Heart left ventricle (tissue), 16 donors: ENCODE data around the gene CCP110. TPM values are rescaled to one million over a fixed set of nuclear protein-coding genes. Genes with fewer than 3 reads are reported as not detected.
A peak's percentile ranks its signal among the peaks of the same experiment; 100 is the strongest.

Experiments
- ATAC-seq, 4 donors: fragments of 200-7000 bp; cut with Tn5 transposase; one replicate each; pipeline ENCODE4 v1.9.1; 2020 to 2022; ENCODE audit warnings: moderate library complexity in 4 of 4, mild to moderate bottlenecking in 3 of 4, moderate number of reproducible peaks in 1 of 4
- DNase-seq, 5 donors: peaks; one replicate each; pipeline ENCODE4 v3.0.0-alpha.2; 2020
- H3K27ac ChIP-seq, 12 donors: fragments of 200-600 bp; sonication (generic) in 4 of 12; one replicate each; pipeline versions ENCODE4 v1.5.0 to v1.8.0; 2016 to 2022; ENCODE audit warnings: mild to moderate bottlenecking in 2 of 12
- H3K27me3 ChIP-seq, 9 donors: fragments of 200-600 bp; sonication (generic) in 2 of 9; one replicate each; pipeline versions ENCODE4 v1.5.1 to v1.8.0; 2016 to 2022; ENCODE audit warnings: mild to moderate bottlenecking in 3 of 9
- H3K36me3 ChIP-seq, 9 donors: fragments of 200-600 bp; sonication (generic) in 2 of 9; one replicate each; pipeline versions ENCODE4 v1.5.0 to v1.8.0; 2018 to 2022; ENCODE audit warnings: mild to moderate bottlenecking in 2 of 9
- H3K4me1 ChIP-seq, 12 donors: fragments of 200-600 bp; sonication (generic) in 4 of 12; one replicate each; pipeline versions ENCODE4 v1.5.0 to v1.8.0; 2016 to 2022; ENCODE audit warnings: mild to moderate bottlenecking in 3 of 12
- H3K4me3 ChIP-seq, 12 donors: fragments of 200-600 bp; sonication (generic) in 4 of 12; one replicate each; pipeline versions ENCODE4 v1.5.0 to v1.8.0; 2017 to 2022; ENCODE audit warnings: mild to moderate bottlenecking in 9 of 12, moderate library complexity in 4 of 12
- H3K9me3 ChIP-seq, 12 donors: fragments of 200-600 bp; sonication (generic) in 4 of 12; one replicate each; pipeline versions ENCODE4 v1.5.0 to v1.8.0; 2016 to 2022; ENCODE audit warnings: mild to moderate bottlenecking in 1 of 12
- CTCF ChIP-seq, 12 donors: fragments of 200-600 bp; sonication (generic) in 4 of 12; IDR thresholded peaks; one replicate each; pipeline versions ENCODE4 v1.5.0 to v1.8.0; 2018 to 2022; ENCODE audit warnings: antibody characterized with exemption in 12 of 12, mild to moderate bottlenecking in 5 of 12
- POLR2A ChIP-seq, 2 donors: fragments of 450-650 bp; IDR thresholded peaks; one replicate each; pipeline ENCODE4 v1.6.1; 2017; ENCODE audit warnings: antibody characterized with exemption in 2 of 2, mild to moderate bottlenecking in 2 of 2, moderate library complexity in 2 of 2
- WGBS, 4 donors: extraction: QIAGEN DNeasy Blood & Tissue Kit in 2 of 4; methylation state at CpG; one replicate each; pipeline versions ENCODE4 v1.1.5 to v1.1.7; 2013 to 2018; 5-methylcytosine and 5-hydroxymethylcytosine counted together
- intact Hi-C, 10 donors: fragments of 100-400 bp; cut with DNase I; formaldehyde crosslinking; loops; one replicate each; pipeline versions ENCODE4 v1.11.1 to v1.14.2; 2022
- polyA plus RNA-seq, 2 donors: library from polyadenylated mRNA; stranded (reverse); fragments of 200-250 nt; gene quantifications; one replicate each; pipeline ENCODE4 v1.2.3, GENCODE V29; 2013
- total RNA-seq, 9 donors: library from RNA; depleted of rRNA in 2 of 9; stranded (reverse); fragments of >200 nt in 2 of 9; fragmentation: NEBNext Ultra II Directional in 3 of 9; extraction: Animal tissue kit (Norgen Biotek cat#: 25700) in 3 of 9; gene quantifications; one replicate each; pipeline versions ENCODE4 v1.1.0 to v1.2.4, GENCODE V29; 2016 to 2023
- donor health status: ischemic (EF 13 %, LVEDD 7.1; RV severe dilation, severe dysfunction).
- donor health status: healthy with polysubstance abuse.
- donor health status: DM: no; HTN: yes; CAD: no.
- donor health status: DM: no; HTN: no; CAD: no.
- donor health status: ischemic (EF 25% LVEDD 6.9; RV normal size, moderate dysfunction).
- donor health status: ischemic (EF 25% LVEDD 5.7; RV mildly dilated, moderate dysfunction).
- donor health status: healthy.
- donor health status: DM: yes; HTN: yes; CAD: no.
- donor health status: ischemic (EF 35%, LVEDD 5.7; RV mildly dilated, moderate dysfunction).
- donor health status: nonischemic (EF 11% LVEDD 7.7; RV severe dilation, severe dysfunction).
- donor health status: DM: yes; HTN: yes; CAD: no.
- donor health status: PGD.
- donor health status: ischemic (EF 29% LVEDD 5.4; RV normal size, mild dysfunction).
- donor health status: nonischemic (EF 23%, LVEDD 6.1; RV moderate dilation, normal function).

Gene CCP110
- total and polyA plus RNA-seq, 11 donors, result 3.1 to 13.5 (median 7.7) TPM

GRCh38 chr16:19515757-19516156 lies 8.0 kb upstream of the CCP110 start:
- intact Hi-C loops, result no loop called here
- TF ChIP-seq CTCF (IDR thresholded peaks at IDR 0.05), result no peak
- TF ChIP-seq POLR2A (IDR thresholded peaks at IDR 0.05), result no peak

DNA sequence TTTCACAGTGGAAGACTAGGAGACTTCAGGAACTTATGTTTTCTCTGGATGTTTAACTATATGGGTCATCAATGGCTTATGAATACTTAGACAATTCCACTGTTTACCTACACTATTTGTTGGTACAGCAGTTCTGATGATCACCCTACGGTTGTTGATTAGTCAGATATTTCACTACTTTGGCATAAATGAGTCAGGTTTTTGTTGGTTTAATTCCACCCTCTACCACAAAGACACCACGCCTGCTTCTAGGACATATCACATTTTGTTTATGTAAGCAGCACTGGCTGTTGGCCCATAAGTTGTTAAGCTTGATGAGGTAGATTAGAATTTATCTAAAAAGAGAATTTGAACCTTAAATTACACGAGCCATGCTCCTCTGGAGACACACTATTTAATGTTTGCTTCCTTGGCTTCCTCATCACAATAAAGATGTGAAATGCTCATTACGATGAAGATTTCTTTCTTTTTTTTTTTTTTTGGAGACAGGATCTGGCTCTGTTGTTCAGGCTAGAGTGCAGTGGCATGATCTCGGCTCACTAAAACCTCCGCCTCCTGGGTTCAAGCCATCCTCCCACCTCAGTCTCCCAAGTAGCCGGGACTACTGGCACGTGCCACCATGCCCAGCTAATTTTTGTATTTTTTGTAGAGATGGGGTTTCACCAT lies 6.2 kb upstream of the CCP110 start:
- TF ChIP-seq CTCF (IDR thresholded peaks at IDR 0.05), result no peak
- no peak for TF ChIP-seq POLR2A (IDR thresholded peaks at IDR 0.05)
- H3K4me3 ChIP-seq, result no peak overlapping the region
- WGBS, 4 donors, result 90 to 92% (median 91%) methylated on average over 8 of the region's 8 CpGs
- ATAC-seq (no peak), DNase-seq (no peak)
- H3K9me3 ChIP-seq, result no peaks in the 10 kb centered on the region
- peaks cover 0 to 66% (median 22%) of the 10 kb centered on the region in 12 donors for H3K4me1 ChIP-seq
- H3K27ac ChIP-seq, result no peak overlapping the region
- intact Hi-C loops, result no loop called here
- H3K36me3 ChIP-seq, result peaks cover 0 to 43% (median 28%) of the 10 kb centered on the region in 9 donors
- H3K27me3 ChIP-seq, result no peaks in the 10 kb centered on the region

More at GRCh38 chr16:19515757-19516156, 8.0 kb upstream of the CCP110 start:
- H3K27ac ChIP-seq, result no peak overlapping the region
- no peaks in the 10 kb centered on the region for H3K27me3 ChIP-seq
- 87 to 96% (median 95%) methylated on average over 2 of the region's 2 CpGs for WGBS, 4 donors
- peaks cover 0 to 55% (median 17%) of the 10 kb centered on the region in 12 donors for H3K4me1 ChIP-seq
- ATAC-seq (no peak), DNase-seq (no peak)
- H3K9me3 ChIP-seq, result no peaks in the 10 kb centered on the region
- no peak overlapping the region for H3K4me3 ChIP-seq
- H3K36me3 ChIP-seq, result peaks cover 0 to 52% (median 36%) of the 10 kb centered on the region in 9 donors

DNA sequence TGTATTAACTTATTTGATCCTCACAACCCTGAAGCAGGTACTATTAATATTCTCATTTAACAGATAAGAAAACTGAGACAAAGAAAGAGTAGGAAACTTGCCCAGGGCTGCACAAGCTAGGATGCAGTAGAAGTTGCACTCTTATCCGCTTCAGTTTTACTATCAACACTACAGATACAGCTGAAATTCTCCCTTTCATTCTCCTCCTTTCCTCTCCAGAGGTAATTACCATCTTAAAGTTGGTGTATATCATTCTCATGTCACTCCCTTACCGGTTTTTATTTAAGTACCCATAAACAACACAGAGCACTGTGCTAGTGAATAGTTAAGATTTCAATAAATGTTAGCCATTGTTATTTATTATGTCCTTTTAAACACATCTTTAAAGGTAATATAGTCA lies 5.4 kb upstream of the CCP110 start:
- no peak for ATAC-seq
- no peak for DNase-seq
- Histone ChIP-seq H3K4me1 (peaks cover 0 to 67% (median 24%) of the 10 kb centered on the region in 12 donors), H3K4me3 (no peak overlapping the region), H3K36me3 (peaks cover 0 to 41% (median 28%) of the 10 kb centered on the region in 9 donors), H3K27ac (no peak overlapping the region), H3K27me3 (no peaks in the 10 kb centered on the region), H3K9me3 (no peaks in the 10 kb centered on the region)
- TF ChIP-seq POLR2A (IDR thresholded peaks at IDR 0.05) (no peak), CTCF (IDR thresholded peaks at IDR 0.05) (no peak)
- WGBS, 4 donors, result 70 to 78% (median 70%) methylated on average over 2 of the region's 2 CpGs
- intact Hi-C loops, result no loop called here

GRCh38 chr16:19520861-19521331 lies 2.8 kb upstream of the CCP110 start:
- TF ChIP-seq CTCF (IDR thresholded peaks at IDR 0.05) (no peak), POLR2A (IDR thresholded peaks at IDR 0.05) (no peak)
- Histone ChIP-seq H3K4me1 (peaks cover 4 to 74% (median 37%) of the 10 kb centered on the region in 12 donors), H3K36me3 (peaks cover 0 to 18% (median 11%) of the 10 kb centered on the region in 9 donors), H3K9me3 (no peaks in the 10 kb centered on the region), H3K27ac (peak overlapping the region in 11 of 12 donors; percentile 84 to 95 (median 87)), H3K27me3 (no peaks in the 10 kb centered on the region), H3K4me3 (peak overlapping the region; percentile 60 to 95 (median 80))
- intact Hi-C loops, result loop anchor here in 2 of 10 donors (5.0 to 10.0 kb wide), 2 partner anchors 36 to 456 kb away; partner anchors contain the start of genes COQ7 (in 1 of the 2) and VPS35L (in 1 of the 2)
- WGBS, 4 donors, result 4 to 8% (median 7%) methylated on average over 8 of the region's 8 CpGs
- ATAC-seq (no peak), DNase-seq (no peak)
